GM18508 (cell line): Measurements from ENCODE around the gene TANGO6.
"Not testable (repeated sequence)": the region's sequence is repeated elsewhere in the genome, so short reads cannot be mapped to it uniquely, and the experiment has no call there.

Experiments used
- ATAC-seq: cut with Tn5 transposase; IDR thresholded peaks from one replicate; pipeline ENCODE4 v1.9.1; 2021; ENCODE audit warnings: moderate number of reproducible peaks; ENCODE audit not compliant: insufficient read depth, unreplicated experiment

TANGO6 gene

DNA sequence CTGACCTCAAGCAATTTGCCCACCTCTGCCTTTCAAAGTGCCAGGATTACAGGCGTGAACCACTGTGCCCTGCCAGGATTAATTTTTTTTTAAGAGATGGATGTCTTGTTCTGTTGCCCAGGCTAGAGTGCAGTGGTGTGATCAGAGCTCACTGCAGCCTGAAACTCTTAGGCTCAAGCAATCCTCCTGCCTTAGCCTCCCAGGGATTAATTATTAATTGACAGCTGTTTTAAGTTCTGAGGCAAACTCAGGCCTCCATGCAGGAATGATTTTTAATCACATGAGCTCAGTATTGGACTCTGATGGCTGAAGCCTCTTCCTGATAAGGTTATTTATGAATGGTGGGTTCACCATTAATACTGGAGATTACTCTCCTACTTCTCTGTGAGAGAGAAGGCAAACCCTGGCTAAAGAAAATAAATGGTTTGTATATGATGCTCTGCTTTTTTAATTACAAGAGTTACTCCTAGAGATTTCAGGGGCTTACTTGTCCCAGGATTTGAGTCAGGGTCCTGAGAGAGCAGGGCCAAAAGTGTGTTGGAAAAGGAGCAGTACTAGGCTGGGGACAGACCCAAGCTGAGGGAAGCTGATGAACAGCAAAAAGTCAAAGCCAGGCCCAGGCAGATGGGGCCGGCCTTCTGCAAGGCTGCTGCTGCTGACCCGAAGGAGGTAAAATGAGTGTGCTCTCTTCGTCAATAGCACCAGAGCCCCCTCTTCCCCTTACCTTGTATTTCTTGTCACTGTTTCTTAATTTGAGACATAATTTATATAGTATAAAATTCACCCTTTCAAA, 205.2 kb downstream of the TANGO6 start:
- no peak for ATAC-seq

DNA sequence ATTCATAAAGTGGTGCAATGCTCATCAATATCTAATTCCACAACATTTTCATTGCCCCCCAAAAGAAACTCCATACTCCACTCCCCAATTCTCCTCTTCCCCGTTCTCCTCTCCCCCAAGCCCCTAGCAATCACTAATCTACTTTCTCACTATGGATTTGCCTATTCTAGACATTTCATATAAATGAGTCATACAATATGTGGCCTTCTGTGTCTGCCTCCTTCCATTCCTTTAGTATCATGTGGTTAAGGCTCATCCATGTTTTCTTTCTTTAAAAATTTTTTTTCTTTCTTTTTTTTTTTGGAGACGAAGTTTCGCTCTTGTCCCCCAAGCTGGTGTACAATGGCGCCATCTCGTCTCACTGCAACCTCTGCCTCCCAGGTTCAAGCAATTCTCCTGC, 205.8 kb downstream of the TANGO6 start:
- ATAC-seq, result no peak

DNA sequence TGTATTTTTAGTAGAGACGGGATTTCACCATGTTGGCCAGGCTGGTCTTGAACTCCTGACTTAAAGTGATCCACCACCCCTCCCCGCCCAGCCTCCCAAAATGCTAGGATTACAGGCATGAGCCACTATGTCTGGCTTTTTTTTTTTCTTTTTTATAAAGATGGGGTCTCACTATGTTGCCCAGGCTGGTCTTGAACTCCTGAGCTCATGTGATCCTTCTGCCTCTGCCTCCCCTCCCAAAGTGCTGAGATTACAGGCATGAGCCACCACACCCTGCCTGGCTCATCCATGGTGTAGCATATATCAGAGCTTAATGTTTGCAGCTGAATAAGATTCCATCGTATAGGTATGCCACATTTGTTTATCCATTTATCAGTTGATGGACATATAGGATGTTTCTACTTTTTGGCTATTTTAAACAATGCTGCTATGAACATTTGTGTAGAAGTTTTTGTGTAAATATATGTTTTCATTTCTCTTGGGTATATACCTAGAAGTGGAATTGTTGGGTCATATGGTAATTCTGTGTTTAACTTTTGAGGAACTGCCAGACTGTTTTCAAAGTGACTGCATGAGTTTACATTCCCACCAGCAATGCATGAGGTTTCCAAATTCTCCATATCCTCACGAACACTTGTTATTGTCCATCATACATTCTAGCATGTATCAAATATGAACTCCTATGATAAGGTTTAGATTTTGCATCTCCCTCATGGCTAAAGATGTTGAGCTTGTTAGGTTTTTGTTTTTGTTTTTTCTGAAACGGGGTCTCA, 206.5 kb downstream of the TANGO6 start:
- ATAC-seq, result no peak

DNA sequence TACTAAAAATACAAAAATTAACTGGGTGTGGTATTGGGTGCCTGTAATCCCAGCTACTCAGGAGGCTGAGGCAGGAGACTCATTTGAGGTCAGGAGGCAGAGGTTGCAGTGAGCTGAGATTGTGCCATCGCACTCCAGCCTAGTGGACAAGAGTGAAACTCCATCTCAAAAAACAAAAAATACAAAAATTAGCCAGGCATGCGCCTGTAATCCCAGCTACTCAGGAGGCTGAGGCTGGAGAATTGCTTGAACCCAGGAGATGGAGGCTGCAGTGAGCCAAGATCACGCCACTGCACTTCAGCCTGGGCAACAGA, 208.1 kb downstream of the TANGO6 start:
- ATAC-seq, result not testable (repeated sequence)

DNA sequence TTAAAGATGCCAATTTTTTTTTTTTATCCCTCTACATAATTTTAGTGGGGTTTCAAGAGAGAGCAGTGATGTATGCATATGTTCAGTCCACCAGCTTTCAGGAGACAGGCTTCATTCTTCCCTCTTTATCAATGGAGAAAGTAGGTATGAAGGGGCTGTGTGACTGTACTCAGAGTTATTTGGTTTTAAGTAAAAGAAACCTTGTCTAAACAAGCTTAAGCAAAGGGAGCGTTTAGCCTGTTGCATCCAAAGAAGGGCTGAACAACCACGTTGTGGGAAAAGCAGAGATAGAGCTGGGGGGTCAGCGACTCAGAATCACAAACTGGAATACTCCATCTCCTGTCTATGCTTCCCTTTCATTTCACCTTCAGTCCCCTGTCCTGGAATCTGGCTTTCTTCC, 211.7 kb downstream of the TANGO6 start:
- no peak for ATAC-seq

DNA sequence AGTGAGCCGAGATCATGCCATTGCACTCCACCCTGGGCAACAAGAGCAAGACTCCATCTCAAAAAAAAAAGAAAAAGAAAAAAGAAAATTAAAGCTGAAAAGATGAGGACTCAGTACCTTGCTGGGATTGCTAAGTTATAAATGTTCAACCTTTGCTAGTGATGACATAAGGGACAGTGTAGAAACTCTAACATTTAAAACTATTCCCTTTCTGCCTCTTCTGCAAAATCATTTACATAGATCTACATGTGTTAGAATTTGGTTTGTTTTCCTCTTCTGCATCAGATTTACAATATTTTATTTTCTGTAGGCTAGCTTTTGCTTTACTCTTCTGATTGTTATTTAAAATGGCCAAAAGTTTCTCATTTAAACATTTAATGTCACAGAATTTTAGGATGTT, 212.6 kb downstream of the TANGO6 start:
- ATAC-seq, result no peak

DNA sequence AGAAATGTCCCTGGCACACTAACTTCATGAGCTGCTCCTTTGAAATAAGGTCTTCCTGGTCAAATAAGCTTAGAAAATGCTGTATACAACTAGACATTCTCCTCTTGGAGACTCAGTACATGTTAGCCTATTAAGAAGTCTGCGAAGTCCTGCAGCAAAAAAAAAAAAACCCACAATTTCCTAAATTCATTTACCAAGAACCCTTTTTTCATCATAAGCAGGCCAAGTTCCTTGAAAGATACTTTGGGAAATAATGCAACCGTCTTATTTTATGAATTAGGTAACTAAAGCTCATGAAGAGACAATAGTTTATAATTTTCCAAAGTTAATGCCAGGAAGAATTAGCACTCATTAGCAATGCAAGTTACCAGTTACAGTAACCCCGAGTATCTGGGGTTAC, 213.1 kb downstream of the TANGO6 start:
- no peak for ATAC-seq

DNA sequence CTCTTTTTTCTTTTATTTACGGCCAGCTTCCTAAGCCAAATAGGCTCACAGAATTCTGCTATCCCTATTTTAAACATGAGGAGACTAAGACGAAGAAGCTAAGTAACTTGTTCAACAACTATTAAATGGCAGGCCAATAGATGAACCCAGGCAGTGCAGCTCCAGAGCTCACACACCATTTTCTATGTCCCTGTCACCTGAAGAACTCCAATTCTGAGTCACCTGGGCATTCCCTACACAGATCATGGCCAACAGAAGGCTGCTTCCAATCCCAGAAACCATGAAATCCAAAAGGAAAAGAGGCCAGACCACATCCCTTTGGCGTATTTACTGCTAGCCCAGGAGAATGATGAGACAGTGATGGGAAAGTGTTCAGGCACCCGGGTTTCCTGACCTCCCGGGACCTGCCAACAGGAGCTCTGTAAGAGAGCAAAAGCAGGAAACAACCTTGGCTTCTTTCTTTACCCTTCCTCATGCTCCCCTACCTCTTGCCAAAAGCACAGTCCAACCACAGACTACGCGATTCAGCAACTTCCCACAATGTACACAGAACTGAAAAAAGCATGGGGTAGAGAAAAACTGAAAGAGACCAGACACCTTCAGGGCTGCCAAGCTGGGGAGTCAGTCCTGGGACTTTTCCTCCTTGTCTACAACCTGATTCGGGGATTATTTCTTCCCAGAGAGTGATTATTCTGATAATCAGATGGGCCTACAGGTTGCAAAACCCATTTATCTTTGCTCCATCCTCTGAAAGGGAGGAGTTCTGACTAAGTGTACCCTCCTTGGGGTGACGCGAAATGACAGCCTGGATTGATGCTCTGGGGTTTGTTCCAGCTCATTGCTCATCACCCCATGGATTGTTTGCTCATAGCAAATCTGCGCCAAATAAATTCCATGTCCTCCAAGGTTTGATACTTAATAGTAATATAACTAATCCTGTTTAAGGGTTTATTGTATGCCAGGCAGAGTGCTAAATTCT, 214.4 kb downstream of the TANGO6 start:
- no peak for ATAC-seq

DNA sequence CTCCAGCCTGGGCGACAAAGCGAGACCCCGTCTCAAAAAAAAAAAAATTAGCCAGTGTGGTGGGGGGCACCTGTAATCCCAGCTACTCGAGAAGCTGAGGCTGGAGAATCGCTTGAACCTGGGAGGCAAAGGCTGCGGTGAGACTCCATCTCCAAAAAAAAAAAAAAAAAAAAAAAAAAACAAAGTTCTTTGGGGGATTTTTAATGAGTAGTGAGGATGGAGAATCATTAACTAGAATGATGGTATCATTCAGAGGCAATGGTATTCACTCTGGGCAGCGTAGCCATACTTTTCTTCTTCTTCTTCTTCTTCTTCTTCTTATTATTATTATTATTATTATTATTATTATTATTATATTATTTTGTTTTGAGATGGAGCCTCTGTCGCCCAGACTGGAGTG, 220.2 kb downstream of the TANGO6 start:
- not testable (repeated sequence) for ATAC-seq

DNA sequence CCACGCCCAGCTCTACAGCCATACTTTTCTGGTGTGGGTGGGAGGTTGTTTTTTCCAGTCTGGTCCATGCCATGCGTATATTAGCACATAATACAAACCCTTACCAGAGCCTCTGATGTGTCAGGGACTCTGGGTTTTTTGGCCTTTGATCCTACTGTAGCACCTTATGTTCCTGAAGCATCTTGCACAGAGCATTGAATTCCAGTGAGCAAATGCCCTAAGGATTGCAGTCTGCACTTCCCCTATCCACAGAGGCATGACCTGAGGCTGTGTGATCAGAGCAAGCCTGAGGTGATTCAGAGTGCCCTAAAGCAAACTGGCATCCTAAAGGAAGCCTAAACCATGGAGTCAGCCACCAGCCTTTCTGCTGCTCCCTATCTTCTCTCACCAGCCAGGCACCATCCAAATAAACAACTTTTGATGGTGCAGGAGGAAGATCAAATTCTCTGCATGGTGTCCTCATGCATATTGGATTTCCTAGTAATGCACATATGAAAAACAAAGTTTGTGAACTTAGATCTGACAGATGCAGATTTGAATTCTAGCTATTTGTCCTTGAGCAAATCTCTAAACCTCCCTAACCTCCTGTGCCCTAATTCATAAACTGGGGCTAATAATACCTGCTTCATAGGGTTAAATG, 220.9 kb downstream of the TANGO6 start:
- no peak for ATAC-seq

DNA sequence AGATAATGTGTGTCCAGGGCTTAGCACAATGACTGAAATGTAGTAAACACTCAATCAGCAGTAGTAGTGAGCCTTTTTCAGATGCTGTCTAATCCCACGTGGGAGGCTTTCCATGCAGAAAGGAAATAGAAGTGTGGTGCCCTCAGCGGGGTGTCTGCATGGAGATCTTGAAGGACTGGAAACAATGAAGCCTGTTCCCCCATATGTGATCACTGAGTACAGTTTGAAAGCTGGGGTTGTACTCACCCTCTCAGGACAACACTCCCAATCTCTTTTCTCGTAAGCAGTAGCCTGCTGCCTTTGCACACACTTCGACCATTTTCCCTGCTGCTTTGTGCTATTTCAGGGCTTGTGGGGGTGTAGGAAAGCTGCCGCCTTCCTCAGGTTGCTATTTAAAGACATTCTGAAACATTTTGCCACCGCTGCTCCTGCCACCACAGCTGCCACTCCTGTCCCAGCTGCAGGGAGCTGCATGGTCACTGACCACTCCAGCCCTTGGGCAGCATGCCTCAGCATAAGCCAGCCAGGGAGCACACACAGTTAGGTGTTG, 221.5 kb downstream of the TANGO6 start:
- no peak for ATAC-seq

DNA sequence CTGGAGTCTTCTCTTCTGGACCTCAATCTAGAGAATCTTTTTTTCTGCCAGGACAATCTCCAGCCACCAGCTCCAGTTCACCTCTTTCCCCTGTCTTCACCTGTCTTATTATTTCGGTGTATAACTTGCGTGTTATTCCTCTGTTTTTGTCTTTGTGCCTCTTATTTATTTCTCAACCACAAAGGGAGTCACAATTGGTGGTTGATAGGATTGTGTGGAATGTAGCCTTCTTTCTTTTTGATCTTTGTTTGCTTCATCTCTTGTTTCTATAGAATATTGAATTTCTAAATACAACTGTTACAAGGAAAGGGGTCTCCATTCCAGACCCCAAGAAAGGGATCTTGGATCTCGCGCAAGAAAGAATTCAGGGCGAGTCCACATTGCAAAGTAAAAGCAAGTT, 226.2 kb downstream of the TANGO6 start:
- ATAC-seq, result no peak

DNA sequence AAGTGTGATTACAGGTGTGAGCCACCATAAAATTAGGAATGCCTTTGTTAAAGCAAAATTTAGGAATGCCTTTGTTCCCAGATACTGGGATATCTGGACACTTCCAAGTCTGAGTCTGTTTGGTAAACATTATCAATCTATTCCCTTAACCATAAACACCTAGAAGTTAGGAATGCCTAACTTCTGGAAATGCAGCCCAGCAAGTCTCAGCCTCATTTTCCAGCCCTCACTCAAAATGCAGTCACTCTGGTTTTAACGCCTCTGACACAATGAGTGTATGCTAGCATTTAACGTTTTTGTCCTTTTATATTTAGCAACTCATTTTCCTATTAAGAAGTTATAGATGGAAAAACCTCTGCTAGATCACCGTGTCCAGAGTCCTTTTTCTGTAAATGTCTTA, 227.7 kb downstream of the TANGO6 start:
- ATAC-seq, result no peak

DNA sequence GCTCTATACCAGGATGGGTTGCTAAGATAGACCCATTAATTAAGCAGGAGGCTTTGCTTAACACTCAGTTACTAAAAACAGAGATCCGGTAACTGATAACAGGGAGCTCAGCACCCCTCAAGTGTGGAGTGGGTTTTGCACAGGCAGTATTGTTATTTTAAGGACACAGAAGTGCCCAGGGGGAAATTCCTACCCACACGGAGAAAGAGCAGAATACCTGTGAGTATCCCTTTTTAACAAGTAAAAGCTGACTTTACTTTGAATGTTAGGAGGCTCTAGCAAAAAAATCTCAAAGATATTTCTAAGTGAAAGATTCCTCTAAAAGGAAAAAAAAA, 229.3 kb downstream of the TANGO6 start:
- ATAC-seq, result no peak

DNA sequence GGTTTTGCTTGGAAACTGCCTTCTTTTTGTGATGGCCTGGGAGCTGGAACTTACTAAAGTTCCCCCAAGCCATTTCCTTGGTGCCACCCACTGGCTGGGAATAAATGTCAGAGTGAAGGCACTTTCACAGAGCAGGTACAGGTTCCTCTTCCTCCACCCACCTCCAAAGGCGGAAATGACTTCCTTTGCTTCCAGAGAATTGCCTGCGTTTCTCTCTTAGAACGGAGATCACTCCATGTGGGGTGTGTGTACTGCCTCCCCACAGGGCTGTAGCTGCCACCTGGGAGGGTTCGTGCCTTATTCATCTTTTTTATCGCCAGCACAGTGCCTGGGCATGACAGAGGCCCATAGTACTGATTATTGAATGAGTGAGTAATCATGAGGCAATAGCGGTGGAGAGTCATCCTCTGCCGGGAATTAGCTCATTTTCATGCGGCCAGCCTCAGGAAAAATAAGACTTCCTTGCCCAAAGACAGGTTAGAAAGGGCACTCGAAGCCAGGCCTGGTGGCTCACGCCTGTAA, 229.9 kb downstream of the TANGO6 start:
- ATAC-seq, result no peak

DNA sequence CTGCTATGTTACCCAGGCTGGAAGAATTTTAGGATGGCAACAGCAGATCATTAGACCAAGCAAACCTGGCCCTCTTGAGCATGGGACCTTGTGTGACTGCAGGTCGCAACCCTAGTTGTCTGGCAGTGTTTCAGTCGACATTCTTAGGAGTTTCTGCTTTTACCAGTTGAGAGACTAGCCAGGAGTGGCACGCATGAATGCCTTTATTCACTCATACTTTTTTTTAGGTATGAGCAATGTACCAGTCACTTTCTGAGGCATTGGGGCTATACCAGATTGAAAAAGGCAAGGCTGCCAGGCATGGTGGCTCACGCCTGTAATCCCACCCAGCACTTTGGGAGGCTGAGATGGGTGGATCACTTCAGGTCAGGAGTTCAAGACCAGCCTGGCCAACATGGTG, 233.9 kb downstream of the TANGO6 start:
- ATAC-seq, result no peak

DNA sequence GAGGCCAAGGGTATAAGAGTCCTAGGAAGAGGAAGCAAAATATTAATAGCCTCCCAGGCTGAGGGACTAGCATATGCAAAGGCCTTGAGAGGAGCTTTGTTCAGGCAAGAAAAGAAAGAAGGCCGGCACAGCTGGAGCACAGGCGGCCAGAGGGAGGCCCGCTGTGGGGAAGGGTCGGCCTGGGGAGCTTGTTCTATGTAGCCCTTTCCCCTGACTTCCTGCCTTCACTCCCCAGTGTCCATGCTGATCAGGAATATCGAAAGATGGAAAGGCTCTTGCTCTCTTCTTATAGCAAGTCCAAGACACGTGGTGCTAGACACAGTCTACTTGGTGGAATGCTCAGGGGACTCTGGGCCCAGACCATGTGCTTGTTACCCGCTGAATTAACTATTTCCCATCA, 234.7 kb downstream of the TANGO6 start:
- no peak for ATAC-seq

DNA sequence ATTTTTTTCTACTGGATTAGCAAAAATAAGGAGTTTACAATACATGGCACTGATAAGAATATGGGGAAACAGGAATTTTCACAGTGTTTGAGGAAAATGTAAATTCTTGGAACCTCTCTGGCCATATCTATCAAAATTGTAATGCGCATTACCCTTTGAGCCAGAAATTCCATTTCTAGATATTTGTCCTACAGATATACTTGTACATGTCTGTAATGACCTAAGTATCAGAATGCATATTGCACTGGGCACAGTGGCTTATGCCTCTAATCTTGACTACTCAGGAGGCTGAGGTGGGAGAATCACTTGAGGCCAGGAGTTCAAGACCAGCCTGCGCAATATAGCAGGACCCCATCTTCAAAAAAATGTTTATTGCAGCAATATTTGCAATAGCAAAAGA, 236.4 kb downstream of the TANGO6 start:
- no peak for ATAC-seq

DNA sequence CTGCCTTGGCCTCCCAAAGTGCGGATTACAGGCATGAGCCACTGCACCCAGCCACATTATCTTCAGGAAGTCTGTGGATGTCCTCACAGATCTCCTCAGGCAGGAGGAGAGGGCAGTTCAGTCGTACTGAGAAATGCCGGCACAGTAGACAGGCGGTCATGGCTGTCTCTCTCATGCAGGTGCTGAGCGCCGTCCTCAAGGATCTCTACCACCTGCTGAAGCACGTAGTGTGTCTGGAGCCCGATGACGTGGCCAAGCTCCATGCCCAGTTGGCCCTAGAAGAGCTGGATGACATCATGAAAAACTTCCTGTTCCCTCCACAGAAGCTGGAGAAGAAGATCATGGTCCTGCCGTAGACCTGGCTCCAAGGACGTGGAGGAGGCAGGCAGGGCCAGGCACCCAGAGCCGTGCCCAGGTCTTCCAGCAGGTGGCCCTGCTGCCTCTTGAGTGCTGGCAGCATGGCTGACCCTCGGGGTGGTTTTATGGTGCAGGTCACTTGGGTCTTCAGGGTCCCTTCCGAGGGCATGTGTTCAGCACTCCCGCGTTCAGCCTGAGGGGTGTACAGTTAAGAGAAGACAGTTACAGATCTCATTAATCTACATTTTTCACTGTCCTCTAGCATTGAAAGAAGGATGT, 240.1 kb downstream of the TANGO6 start:
- no peak for ATAC-seq

DNA sequence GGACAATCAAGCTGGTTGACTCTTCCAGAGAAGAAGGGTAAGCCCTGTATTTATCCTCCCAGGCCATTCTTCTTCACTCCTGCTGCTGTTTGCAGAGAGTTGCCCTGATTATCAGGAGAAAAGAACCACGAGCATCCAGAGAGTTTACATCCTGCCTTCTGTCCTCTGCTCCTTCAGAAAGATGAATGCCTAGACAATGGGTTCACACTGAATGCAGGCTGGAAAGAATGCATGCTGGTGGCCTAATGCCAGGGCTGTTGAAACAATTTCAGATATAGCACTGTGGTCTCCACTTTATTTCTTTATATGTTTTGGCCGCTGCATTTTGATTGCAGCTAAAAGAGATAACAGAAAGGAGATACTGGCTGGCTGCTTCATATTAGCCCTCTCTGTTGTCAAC, 241.0 kb downstream of the TANGO6 start:
- no peak for ATAC-seq
